GM23338 (cell line): ENCODE data around the gene CBFA2T2.

Experiments used
- CTCF ChIP-seq, 2 experiments: fragments of 200-600 bp in 1 of 2; sonication (generic) in 1 of 2; conservative IDR thresholded peaks; 2 replicates each; pipeline versions ENCODE4 v1.5.1 to v1.6.1; 2016 to 2017; ENCODE audit warnings: antibody characterized with exemption in 2 of 2, low read depth in 2 of 2, mild to moderate bottlenecking in 2 of 2, moderate library complexity in 1 of 2
- EZH2 ChIP-seq: fragments of 200-600 bp; sonication (generic); IDR thresholded peaks from one replicate; pipeline ENCODE4 v1.8.0; 2017; ENCODE audit warnings: antibody characterized with exemption, mild to moderate bottlenecking, low read depth; ENCODE audit not compliant: unreplicated experiment
- EZH2phosphoT487 ChIP-seq: fragments of 200-600 bp; sonication (generic); IDR thresholded peaks from one replicate; pipeline ENCODE4 v1.8.1; 2018; ENCODE audit warnings: antibody characterized with exemption; ENCODE audit not compliant: unreplicated experiment
- POLR2AphosphoS5 ChIP-seq: IDR thresholded peaks from 2 replicates; pipeline ENCODE4 v1.6.1; 2016; ENCODE audit warnings: antibody characterized with exemption, low read depth
- ZNF331 ChIP-seq: fragments of 250-450 bp; sonication (Bioruptor Pico); IDR thresholded peaks from 2 replicates; pipeline ENCODE4 v1.5.0; 2020; ENCODE audit warnings: low read depth, mild to moderate bottlenecking, moderate library complexity
- TF ChIP-seq, protein P1 (sequence below): IDR thresholded peaks from 2 replicates; pipeline ENCODE4 v1.6.1; 2016; ENCODE audit warnings: antibody characterized with exemption

DNA sequence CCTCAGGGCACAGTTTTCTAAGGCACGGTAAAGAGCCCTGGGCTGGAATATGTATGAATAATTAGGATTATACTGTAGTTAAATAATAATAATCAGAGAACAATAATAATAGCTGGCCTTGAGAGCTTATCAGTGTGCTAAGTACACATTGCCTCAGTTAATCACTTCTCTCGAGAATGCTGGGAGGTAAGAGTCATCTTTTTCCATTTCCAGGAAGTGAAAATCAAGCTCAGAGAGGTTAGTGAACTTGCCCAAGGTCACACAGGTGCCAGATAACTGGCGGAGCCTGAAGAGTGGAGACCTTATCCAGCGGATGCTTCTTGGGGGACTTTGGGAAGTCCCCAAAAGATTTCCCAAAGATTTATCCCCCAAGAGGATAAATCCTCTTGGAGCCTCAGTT lies 19.4 kb upstream of the CBFA2T2 start:
- TF ChIP-seq CTCF (conservative IDR thresholded peaks at IDR 0.05; ENCODE audit: low read depth in 2 of 2) (no peak), EZH2 (no peak), EZH2phosphoT487 (no peak), POLR2AphosphoS5 (no peak), ZNF331 (CRISPR knock-in tag) (no peak)
- TF ChIP-seq, protein P1, sequence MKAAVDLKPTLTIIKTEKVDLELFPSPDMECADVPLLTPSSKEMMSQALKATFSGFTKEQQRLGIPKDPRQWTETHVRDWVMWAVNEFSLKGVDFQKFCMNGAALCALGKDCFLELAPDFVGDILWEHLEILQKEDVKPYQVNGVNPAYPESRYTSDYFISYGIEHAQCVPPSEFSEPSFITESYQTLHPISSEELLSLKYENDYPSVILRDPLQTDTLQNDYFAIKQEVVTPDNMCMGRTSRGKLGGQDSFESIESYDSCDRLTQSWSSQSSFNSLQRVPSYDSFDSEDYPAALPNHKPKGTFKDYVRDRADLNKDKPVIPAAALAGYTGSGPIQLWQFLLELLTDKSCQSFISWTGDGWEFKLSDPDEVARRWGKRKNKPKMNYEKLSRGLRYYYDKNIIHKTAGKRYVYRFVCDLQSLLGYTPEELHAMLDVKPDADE = no peak
